Stimulated activated CD4-positive, alpha-beta T cell treated with anti-CD3 and anti-CD28 coated beads, Interleukin-12 subunit alpha, Interleukin-12 subunit beta, amount 100 ng/mL, for 48 hours (primary cell): ENCODE measurements around the gene SNN.

Source experiments
- DNase-seq, 3 donors: peaks; one replicate each; pipeline ENCODE4 v3.0.0-alpha.2; 2020; ENCODE audit warnings: low read depth in 2 of 3, low spot score in 1 of 3

The SNN gene

GRCh38 chr16:11667824-11668622 is at the start of gene SNN:
SNN (plus strand) TSS chr16:11668455; CDS start chr16:11676060, 7,605 bp downstream.
- DNase-seq = peak; percentile 70 to 81 (median 71)

GRCh38 chr16:11619327-11619851 is 48.9 kb upstream of the SNN start:
- DNase-seq = no peak

DNA sequence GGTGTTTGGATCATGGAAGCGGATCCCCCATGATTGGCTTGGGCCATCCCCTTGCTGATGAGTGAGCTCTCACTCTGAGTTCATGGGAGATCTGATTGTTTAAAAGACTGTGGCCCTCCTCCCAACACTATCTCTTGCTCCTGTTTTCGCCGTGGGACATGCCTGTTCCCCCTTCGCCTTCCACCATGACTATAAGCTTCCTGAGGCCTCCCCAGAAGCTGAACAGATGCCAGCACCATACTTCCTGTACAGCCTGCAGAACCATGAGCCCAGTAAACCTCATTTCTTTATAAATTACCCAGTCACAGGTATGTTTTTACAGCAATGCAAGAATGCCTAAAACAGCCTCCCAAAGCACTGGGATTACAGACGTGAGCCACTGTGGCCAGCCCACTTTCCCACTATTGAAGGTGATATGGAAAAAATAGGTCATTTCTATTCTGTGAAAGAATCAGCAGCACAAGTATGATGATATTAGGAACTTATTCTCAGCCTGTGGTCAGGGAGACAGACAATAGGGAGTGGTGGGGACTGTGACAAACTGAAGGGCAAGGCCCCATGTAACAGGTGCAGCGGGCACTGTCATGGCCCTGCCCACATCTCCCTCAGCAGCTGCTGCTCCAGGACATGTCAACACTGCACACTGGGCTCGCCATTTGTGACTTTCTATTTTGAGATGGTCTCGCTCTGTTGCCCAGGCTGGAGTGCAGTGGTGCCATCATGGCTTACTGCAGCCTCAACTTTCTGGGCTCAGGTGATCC is 47.8 kb upstream of the SNN start:
- DNase-seq = no peak

GRCh38 chr16:11621539-11621919 is 46.7 kb upstream of the SNN start:
- DNase-seq = no peak

DNA sequence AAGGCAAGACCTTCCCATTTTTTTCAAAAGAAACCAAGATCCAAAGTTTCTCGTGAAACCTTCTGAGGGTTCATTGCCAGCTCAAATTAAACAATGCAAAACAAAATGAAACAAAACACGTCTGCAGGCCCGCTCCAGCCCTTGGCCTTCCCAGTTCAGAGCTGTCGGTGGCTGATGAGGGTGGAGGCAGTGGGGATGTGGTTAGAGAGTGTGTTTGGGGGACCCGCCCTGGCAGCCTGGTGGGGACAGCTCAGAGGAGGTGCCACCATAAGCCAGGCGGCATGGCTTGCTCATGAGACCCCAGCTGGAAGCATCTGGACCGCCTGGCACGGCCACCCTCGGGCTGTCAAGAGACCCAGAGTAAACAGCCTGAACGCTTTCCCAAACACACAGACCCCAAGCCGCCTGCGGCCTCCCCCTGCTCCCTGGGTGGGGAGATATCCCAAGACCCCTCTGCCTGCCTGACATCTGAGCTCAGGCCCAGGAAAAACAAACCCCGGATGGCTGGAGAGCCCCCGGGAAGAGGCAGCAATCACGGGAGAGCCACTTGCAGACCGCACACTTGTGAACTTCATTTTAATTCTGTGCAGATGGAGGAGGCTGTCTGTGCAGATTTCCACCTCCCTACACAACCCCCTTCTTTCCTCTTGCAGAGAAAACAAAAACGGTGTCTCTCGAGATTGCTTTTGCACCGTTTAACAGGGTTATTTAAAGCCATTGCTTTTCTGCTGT is 46.2 kb upstream of the SNN start:
- DNase-seq = no peak

- DNase-seq = no peak
Measured at GRCh38 chr16:11624205-11624604, 44.0 kb upstream of the SNN start.

DNA sequence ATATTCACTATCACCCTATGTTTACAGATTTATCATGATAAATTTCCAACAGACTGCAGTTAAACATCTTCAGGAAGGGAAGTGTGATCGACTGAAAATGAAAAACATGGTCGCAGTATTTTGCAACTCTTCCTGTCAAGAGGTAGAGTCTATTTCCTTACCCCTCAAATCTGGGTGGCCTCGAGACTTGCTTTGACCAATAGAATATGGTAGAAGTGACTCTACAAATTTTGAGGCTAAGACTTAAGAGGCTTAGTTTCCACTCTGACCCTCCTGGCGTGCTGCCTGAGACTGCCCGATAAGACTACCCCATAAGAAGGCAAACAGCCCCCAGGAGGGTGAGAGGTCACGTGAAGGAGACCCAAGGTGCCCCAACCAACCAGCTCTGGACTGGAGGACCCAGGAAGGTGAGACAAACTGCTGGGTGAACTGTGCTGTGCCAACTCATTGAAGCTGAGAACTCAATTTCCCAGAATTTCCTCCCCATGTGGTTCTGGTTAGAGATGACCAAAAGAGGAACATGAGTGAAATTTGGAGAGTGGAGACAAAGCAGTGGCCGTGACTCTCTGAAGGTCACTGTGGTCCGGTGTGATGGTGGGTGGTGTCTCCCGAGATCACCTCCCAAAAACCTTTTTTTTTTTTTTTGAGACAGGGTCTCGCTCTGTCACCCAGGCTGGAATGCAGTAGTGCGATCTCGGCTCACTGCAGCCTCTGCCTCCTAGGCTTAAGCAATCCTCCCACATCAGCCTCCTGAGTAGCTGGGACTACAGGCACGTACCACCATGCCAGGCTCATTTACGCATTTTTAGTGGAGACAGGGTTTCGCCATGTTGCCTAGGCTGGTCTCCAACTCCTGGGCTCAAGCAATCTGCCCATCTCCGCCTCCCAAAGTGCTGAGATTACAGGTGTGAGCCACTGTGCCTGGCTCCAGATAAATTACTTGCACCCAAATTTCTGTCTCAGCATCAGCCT is 43.3 kb upstream of the SNN start:
- DNase-seq = no peak

DNA sequence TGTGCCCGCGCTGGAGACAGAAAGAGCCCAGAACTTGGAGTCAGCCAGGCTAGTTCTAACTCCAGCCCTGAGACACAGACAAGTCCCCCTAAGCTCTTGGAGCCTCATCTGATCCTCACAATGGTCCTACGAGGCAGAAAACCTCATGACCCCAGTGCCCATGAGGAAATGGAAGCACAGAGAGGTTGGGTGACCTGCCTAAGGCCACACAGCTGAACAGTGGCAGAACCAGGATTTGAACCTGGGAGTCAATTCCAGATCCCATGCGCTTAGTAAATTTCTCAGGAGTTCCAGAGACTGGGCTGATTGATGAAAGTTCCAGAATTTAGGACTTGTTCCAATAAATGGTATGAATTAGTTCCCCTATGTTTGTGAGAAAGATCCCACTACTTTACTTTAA is 42.5 kb upstream of the SNN start:
- no peak for DNase-seq

GRCh38 chr16:11626657-11627291 is 41.5 kb upstream of the SNN start:
- DNase-seq = no peak

GRCh38 chr16:11627292-11627663 is 41.0 kb upstream of the SNN start:
- no peak for DNase-seq

DNA sequence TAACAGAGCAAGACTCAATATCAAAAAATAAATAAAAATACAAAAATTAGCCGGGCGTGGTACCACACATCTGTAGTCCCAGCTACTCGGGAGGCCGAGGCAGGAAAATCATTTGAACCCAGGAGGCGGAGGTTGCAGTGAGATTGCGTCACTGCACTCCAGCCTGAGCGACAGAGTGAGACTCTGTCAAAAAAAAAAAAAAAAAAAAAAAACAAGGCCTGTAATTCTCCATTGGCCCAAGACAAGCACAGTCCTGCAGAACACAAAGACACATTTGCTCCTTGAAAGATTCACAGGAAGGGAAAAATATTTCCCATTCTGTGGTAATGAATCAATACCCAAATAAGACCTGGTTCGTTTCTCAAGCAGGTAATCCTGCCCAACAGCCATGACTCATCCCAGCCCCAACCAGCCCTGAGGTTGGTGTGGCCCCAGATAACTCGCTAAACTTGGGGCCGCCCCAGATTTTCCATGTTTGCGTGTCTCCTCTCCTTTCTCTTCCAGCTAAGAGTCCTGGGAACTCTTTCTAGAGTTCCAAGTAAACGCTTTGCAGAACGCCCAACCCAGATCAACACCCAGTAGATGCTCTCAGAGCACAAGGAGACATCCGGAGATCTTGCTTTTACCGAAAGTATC is 40.3 kb upstream of the SNN start:
- no peak for DNase-seq

DNA sequence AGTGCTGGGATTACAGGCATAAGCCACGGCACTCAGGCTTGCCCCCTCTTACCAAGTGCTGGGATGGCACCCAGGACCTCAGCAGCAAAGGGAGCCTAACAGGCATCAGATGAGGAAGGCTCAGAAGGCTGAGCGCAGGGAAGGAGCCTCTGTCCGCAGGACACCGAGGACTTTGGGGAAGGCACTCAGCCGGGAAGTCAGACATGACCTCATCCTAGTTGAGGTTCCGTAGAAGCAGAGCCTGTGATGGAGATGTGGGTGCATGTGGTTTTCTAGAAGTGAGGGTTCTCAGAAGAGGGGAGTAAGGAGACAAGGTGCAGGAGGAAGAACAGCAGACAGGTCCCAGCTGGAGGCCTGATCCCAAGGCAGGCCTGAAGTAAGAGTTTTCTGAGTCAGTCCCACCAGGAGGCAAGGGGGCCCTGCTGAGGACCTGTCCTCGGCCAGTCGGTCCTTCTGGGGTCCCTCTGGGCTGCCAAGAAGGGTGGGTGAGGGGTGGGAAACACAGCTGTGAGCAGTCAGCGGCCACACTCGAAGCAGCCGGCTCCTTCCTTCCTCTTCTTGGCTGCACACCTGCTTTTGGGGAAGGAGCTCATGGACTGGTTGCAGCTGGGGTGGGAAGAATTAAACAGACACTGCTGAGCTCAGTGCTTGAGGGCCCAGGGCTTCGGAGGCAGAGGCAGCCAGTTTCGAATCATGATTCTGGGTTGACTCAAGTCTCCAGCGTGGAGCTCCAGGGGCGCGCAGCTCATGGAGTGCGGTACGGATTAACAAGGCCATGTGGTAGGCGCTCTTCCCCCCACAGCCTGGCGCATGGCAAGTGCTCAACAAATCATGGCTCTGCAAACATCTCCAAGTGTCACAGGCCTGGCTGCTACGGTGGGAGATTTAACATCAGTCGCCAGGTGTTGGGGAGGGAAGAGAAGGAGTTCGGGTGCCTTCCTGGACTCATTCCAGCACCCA is 38.9 kb upstream of the SNN start:
- DNase-seq = no peak

GRCh38 chr16:11630046-11630767 is 38.0 kb upstream of the SNN start:
- no peak for DNase-seq

GRCh38 chr16:11630768-11631056 is 37.5 kb upstream of the SNN start:
- no peak for DNase-seq

DNA sequence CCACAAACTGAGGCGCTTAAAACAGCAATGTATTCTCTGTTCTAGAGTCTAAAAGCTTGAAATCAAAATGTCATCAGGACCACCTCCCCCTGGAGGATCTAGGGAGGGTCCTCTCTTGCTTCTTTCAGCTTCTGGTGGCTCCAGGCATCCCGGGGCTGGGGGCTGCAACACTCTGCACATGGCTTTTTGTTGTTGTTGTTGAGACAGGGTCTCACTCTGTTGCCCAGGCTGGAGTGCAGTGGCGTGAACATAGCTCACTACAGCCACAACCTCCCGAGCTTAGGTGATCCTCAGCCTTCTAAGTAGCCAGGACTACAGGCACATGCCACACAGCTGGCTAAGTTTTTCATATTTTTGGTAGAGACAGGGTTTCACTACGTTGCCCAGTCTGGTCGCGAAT is 37.0 kb upstream of the SNN start:
- DNase-seq = no peak

- DNase-seq = no peak
Measured at GRCh38 chr16:11632455-11632939, 35.8 kb upstream of the SNN start.

DNA sequence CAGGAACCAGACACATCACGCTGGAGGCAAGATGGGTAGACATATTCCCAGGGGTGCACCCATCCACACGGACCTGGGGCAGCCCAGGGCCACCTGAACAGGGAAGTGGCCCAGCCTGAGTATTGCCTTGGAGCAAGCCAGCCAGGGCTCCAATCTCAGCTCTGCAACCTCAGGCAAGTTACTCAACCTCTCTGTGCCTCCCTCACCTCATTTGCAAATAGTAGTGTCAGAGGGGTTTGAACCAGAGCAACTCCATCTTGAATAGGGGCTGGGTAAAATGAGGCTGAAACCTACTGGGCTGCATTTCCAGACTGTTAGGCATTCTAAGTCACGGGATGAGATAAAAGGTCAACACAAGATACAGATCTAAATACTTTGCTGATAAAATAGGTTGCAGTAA is 35.1 kb upstream of the SNN start:
- no peak for DNase-seq

- no peak for DNase-seq
Measured at GRCh38 chr16:11634312-11634711, 33.9 kb upstream of the SNN start.
